ENCODE results near the gene RRBP1.

GRCh38 chr20:17700637-17701036, 18.6 kb upstream of the RRBP1 start:
- TF ChIP-seq, protein P1, sequence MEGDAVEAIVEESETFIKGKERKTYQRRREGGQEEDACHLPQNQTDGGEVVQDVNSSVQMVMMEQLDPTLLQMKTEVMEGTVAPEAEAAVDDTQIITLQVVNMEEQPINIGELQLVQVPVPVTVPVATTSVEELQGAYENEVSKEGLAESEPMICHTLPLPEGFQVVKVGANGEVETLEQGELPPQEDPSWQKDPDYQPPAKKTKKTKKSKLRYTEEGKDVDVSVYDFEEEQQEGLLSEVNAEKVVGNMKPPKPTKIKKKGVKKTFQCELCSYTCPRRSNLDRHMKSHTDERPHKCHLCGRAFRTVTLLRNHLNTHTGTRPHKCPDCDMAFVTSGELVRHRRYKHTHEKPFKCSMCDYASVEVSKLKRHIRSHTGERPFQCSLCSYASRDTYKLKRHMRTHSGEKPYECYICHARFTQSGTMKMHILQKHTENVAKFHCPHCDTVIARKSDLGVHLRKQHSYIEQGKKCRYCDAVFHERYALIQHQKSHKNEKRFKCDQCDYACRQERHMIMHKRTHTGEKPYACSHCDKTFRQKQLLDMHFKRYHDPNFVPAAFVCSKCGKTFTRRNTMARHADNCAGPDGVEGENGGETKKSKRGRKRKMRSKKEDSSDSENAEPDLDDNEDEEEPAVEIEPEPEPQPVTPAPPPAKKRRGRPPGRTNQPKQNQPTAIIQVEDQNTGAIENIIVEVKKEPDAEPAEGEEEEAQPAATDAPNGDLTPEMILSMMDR (IDR thresholded peaks at IDR 0.05) = no peak
- no peak for TF ChIP-seq POLR2A (IDR thresholded peaks at IDR 0.05)
